VCaP (cell line): Measurements from ENCODE around the gene RTL1.

Experiments
- H3K27ac ChIP-seq: fragments of 450-650 bp; 2 replicates; pipeline ENCODE4 v1.5.1; 2017
- TF ChIP-seq, protein P1 (sequence below): fragments of 450-650 bp; conservative IDR thresholded peaks from 2 replicates; pipeline ENCODE4 v1.5.1; 2017; ENCODE audit warnings: mild to moderate bottlenecking, moderate library complexity

The RTL1 gene

DNA sequence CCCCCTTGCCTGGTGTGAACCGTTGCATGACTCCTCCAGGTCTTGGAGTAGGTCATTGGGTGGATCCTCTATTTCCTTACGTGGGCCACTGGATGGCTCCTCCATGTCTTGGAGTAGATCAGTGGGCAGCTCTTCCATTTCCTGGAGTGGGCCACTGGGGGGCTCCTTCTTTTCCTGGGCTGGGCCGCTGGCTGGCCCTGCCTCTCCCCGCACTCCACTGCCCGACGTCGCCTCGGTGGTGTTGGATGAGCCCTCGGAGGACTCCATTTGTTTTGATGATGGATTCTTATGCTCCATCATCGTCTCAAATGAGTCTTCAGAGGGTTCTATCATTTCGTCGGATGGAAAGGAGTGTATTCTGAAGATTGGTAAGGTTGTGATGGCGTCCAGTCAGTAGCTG is 19.1 kb downstream of the RTL1 start:
- TF ChIP-seq, protein P1, sequence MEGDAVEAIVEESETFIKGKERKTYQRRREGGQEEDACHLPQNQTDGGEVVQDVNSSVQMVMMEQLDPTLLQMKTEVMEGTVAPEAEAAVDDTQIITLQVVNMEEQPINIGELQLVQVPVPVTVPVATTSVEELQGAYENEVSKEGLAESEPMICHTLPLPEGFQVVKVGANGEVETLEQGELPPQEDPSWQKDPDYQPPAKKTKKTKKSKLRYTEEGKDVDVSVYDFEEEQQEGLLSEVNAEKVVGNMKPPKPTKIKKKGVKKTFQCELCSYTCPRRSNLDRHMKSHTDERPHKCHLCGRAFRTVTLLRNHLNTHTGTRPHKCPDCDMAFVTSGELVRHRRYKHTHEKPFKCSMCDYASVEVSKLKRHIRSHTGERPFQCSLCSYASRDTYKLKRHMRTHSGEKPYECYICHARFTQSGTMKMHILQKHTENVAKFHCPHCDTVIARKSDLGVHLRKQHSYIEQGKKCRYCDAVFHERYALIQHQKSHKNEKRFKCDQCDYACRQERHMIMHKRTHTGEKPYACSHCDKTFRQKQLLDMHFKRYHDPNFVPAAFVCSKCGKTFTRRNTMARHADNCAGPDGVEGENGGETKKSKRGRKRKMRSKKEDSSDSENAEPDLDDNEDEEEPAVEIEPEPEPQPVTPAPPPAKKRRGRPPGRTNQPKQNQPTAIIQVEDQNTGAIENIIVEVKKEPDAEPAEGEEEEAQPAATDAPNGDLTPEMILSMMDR = no peak
- H3K27ac ChIP-seq = no peak overlapping the region

DNA sequence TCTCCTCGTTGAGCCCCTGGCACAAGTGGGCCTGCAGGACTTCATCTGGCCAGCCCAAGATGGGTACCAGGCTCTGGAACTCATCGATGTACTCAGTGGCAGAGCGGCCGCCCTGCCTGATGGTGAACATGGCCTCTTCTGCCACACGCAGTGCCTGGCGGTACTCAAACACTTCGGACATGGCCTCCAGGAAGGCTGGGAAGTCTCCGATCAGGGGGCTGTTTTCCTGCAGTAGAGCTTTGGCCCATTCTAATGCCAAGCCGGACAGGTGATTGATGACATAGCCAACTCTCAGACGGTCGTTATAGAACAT is 19.8 kb downstream of the RTL1 start:
- TF ChIP-seq, protein P1 = no peak
- H3K27ac ChIP-seq = no peak overlapping the region

DNA sequence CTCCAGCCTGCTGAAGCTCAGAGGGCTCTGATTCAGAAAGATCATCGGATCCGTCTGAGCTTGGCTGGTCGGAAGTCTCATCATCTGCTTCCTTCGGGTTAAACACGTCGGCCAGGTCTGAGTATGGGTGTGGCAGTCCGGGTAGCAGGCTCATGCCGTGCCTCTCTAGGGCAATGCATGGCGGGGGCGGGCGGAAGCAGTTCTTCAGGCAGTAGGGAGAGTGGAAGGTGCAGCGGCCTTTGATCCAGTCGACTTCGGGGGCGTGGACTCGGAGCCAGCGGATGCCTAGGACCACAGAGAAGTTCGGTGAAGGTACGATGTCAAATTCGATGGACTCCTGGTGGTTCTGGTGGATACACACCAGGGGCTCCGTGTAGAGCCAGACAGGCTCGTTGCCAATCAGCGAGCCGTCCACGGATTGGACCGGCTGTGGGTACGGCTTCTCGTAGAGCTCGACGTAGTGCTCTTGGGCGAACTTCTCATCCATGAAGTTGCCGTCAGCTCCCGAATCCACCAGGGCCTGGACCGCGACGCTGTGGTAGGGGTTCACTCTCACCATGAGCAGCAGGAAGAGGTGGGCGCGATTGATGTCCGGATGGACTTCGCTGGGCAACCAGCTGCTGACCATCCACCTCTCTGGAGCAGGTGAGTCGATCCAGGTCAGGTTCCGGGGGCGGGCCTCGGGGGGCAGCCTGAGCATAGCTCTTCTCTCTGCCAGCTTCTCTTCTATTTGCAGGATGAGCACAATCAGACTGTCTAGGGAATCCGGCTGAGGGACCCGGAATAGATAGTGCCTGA is 20.3 kb downstream of the RTL1 start:
- TF ChIP-seq, protein P1 = no peak
- no peak overlapping the region for H3K27ac ChIP-seq

DNA sequence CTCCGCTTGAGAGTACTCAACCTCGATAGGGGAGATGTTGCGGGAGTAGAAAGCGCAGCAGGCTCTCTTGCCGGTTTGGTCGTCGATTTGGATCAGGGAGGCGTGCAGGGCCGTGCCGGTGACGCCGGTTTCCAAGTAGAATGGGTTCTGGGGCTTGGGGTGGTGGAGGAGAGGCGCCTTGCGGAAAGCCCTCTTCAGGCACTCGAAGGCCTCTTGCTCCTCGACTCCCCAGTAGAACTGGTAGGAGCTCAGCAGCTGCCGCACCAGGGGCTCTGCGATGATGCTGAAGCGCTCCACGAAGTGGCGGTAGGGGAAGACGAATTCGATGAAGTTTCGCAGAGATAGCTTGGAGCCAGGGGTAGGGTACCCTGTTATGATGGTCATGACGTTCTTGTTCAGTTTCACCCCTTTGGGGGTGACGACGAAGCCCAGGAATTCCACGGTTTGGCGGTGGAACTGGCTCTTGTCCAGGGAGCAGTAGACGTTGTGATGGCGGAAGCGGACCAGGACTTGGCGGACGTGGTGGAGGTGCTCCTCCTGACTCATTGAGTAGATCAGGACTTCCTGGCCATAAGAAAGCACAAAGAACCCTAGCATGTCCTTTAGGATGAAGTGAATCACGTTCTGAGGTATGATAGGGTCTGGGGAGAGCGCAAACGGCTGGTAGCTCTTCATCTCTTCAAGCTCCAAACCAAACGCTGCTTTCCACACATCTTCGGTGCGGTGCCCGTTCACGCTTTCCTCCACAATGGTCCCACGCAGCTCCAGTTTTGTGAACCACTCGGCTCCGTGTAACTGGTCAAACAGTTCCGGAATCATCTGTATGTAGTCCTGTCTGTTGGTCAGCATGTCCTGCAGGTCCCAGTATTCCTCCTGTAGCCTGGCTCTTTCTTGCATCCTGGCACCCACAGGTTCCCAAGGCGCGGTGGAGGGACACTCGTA is 21.2 kb downstream of the RTL1 start:
- H3K27ac ChIP-seq = no peak overlapping the region
- TF ChIP-seq, protein P1 = no peak

DNA sequence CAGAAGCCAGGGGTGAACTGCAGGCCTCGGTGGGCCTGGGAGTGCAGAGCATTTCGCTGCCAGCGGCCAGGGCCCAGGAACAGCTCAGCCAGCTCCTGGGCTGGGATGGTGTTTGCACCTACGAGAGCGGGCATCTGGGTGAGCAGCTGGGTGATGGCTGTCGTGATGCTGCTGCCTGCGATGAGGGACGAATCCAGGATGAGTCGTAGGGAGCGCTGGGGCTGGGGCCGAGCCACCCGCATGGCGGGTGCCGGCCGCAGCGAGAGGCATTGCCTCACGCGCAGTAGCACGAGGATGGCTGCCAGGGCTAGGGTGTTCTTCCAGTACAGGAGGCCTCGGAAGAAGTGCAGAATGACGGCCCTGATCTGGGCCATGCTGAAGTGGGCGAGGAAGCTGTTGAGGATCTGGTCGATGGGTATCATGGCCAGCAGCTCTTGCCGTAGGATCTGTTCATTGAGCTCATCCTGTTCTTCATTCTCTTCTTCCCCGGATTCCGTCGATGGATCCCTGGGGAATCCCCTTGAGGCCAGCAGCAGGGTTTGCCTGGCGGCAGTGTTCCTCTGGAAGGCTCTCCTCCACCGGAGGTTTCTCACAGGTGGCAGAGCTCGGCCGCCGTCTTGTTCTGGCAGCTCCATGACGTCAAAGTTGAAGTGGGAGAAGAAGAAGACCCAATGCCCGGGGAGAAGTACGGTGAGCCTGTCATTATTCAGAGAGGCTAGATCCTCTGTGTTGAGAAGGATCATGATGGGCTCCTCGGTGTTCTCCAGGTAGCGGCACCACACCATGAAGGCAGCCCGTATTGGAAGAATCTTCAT is 22.1 kb downstream of the RTL1 start:
- TF ChIP-seq, protein P1 = no peak
- H3K27ac ChIP-seq = no peak overlapping the region

DNA sequence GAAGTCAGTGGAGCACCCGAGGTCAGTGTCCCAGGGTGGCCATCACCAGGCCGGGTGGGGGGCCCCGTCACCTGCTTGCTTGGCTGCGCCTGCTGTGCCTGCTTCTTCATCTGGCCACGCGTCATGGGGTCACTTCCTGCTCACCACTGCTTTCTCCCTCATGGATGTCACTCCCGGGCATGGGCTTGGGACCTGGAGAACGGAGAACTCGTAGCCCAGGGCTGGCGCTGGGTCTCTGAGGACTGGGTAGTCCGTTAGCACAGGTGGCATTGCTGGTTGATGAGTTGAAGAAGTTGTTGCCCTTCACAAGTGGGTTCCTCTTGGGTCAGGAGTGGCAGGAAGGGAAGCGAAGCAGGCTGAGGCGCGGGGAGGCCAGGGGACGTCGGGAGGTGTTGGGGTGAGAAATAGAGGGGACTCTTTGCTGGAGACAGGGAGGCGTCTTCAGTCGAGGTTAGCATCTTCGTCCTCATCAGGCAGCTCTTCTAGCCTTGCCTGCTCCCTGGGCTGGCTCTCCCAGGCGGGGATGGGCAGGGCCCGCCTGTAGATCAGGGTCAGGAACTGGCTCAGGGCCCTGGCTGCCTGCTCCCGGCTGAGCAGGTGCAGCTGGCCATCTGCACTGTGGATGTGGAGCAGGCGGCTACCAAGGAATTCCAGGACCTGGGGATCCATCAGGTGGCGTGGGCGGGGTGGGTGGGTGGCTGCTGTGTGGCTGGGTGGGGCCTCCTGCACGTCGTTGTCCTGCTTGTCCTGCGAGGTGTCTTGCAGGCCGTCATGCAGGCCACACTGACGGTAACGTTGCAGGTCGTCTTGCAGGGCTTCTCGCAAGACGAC is 23.0 kb downstream of the RTL1 start:
- TF ChIP-seq, protein P1 = no peak
- no peak overlapping the region for H3K27ac ChIP-seq
